ENCODE measurements around the gene FRMD4B.
A peak's percentile ranks its signal among the peaks of the same experiment; 100 is the strongest.

The FRMD4B gene

DNA sequence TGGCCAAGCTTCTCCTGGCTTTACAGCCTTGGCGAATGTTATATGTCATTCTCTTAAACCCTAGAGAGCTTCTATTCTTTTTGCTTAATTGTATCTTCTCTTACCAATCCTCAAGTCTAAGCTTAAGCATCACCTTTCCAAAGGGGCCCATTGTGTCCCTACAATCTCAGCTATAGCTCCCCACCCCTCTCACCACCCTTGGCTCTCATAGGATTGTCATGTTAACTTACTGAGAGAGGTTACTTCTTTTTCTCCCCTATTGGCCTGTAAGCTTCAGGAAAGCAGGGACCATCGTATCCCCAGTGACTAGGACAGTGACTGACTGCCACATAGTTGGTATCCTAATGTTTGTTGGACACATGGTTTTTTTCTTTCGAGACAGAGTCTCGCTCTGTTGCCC is 220.1 kb downstream of the FRMD4B start:
- no peak for DNase-seq

GRCh38 chr3:69164296-69164695 is 221.6 kb downstream of the FRMD4B start:
- no peak for DNase-seq

GRCh38 chr3:69162308-69162980 is 223.4 kb downstream of the FRMD4B start:
- DNase-seq: no peak

GRCh38 chr3:69161587-69162307 is 224.1 kb downstream of the FRMD4B start:
- DNase-seq: peak; percentile 74 to 90

DNA sequence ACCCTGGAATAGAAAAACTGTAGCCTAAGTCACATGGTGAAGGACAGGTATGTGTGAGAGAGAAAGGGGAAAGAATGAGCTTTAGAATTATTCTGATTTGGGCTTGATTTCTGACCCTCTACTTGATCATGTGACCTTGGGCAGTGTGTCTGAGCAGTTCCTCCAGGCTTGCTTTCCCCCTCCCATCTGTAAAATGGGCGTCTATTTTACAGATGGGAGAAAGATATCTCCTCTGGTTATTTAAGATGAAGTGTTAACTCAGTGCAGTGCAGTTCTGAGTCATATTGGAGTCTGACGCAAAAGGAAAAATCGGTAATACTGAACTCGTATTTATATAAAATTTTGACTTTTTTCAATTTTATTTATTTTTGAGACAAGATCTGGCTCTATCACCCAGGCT is 225.4 kb downstream of the FRMD4B start:
- DNase-seq: no peak

DNA sequence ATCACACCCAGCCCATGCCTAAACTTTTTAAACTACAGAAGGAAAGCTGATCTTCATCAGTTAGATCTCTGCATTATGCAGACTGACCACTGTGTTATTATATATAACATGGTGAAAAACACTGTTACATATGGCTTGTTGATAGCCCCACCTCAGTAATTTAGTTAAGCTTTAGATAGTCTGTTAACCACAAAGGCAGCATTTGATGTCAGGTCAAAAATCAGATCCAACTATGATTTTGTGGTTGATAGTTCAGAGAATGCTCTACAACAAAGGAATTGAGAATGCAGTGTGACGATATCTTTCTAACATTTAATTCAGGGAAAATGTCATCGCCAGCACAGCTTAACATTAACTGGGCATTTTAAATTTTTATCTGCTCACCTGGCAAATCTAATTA is 225.8 kb downstream of the FRMD4B start:
- no peak for DNase-seq

GRCh38 chr3:69149586-69149985 is 236.3 kb downstream of the FRMD4B start:
- DNase-seq: no peak

GRCh38 chr3:69145688-69146087 is 240.2 kb downstream of the FRMD4B start:
- DNase-seq: no peak

DNA sequence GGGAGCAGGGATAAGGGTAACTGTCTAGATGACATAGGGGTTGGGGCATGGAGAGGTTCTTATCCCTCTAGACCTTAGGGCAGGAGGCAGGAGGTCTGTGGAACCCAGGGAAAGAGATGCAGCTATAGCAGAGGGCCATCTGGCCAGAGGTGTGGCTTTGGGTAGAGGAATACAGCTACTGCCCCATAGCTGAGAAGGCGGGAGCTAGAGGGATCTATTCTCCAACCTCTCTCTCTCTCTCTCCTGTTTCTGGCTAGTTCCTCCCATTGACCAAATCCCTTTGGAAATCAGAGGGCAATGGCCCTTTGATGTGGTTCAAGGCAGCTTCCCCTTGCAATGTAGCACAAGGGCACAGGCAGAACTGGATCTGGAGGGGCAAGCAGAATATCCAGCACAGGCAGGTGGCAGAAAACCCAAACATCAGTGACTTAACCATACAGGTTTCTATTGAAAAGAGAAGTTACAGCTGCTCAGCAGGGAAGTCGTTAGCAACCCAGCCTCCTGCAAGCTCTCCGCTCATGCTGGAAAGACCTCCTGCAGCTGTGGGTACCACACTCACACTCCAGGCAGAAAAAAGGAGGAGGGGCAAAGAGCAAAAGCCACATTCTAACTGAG is 241.2 kb downstream of the FRMD4B start:
- peak; percentile 33 to 49 for DNase-seq

GRCh38 chr3:69143612-69144011 is 242.3 kb downstream of the FRMD4B start:
- DNase-seq: no peak

DNA sequence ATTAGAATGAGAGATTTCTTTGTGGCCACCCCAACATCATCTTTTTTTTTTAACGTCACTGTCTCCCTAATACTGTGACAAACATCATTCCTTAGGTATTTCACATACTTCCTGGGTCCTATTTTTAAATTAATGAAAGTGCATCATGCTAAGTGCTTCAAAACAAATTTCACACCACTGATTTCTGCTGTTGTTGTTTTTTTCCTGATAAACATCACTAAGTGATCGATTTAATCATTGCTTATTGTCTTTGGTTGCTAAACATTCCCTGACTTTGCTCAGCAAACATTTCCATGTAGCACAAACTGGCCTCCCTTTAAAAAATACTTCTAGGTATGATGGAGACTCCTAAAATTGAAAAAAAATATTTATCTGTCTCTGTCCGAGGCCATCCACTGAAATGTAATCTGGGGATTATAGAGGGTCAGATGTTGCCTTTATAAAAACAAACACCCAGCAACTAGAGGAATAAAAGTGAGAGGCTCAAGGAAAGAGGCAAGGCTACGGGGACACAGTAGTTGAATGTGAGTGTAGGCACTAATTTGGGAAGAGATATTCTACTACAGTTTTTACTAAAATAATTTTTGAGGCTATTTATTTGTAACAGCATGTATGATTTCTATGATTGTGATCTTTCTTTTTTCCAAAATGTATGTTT is 243.0 kb downstream of the FRMD4B start:
- DNase-seq: no peak

DNA sequence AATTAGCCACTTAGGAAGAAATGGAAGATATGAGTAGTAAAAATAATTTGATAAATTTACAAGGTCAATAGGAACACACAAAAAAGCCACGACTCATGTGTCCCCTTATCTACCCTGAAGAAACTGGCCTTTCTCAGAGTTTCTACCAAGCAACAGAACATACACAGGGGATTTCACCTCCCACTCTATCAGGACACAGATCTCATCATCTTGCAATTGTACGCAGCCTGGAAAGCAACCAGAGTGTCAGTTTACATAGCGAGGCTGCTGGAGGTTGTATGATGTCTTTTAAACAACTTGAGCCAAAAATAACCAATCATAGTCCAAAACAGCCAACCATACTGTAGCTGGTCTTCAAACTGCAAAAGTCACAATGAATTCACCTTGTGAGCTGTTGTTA is 243.8 kb downstream of the FRMD4B start:
- DNase-seq: no peak

GRCh38 chr3:69141313-69141712 is 244.6 kb downstream of the FRMD4B start:
- DNase-seq: no peak

DNA sequence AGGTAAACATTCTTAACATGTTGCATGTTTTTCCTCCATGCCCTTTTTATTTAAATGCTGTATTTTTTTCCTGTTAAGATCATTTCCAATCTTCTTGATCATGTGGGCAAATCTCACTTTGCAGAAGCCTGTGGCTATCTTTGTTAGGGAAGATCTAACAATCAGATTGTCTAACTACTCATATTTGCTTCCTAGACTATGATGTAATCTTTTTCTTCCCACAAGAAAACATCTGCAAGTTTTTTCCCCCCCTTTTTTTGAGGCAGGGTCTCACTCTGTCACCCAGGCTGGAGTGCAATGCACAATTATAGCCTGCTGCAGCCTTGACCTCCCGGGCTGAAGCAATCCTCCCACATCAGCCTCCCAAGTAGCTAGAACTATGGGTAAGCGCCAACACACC is 248.5 kb downstream of the FRMD4B start:
- DNase-seq: no peak

DNA sequence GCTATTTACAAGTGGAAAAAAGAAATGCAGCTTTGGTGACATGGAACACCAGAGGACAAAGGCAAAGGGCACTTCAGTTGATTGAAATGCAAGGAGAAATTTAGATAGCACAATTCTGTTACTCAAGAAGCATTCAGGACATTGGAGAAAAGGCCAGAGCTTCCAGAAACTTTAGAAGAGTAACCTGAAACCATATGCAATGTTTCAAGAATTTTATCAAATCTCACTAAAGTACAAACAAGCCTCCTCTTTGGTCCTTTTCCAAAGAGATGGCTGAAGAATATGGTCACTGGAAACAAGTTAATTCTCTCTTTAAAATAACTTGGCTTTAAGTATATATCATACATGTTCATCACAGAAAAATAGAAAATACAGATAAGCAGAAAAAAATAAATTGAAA is 248.9 kb downstream of the FRMD4B start:
- DNase-seq: no peak

DNA sequence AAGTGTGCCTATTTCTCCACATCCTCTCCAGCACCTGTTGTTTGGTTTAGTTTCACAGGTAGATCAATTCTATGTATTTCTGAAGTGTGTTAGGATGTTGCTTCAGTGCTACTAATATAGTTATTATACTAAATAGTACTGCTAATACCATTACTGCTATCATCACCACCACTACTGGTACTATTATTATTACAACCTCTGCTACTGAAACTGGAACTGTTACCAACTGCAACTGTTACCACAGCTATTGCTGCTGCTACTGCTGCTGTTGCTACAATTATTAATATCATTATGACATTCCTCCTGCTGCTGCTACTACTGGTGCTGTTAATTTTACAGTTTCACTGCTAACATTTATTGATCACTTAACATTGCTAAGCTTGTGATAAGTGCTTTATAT is 255.2 kb downstream of the FRMD4B start:
- DNase-seq: no peak

DNA sequence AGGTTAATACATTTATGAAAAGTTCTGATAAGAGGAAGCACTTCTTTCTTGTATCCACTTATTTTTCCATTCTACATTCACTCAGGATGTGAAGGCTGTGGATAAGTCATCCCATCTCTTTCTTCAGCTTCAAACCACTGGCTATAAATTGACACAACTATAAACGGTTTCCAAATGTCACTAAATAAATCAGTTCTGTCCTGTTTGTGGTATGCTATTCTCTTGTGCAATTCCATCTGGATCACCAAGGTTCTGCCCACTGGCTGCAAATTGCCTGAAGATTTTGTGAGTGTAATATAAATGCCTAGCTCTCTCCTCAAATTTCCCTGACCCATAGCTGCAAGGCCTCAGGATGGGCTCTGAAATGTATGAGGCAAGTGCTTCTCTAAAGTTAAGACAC is 256.4 kb downstream of the FRMD4B start:
- DNase-seq: no peak

DNA sequence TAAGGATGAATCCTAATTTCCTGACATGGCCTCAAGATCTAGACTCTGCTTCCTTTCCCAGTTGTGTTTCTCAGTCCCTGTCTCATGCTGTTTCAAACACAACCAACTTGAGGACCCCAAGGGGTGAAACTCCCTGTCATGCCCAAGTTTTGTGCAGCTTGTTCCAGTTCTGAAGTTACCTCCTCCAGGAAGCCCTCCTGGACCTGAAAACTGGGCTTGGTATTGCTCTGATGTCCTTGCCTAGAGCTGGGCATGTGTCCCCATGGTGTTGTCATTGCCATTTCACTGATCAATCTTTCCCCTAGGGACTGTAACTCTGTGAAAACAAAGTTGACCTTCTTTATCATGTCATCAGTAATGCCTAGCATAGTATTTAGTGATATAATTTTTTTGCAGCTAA is 257.4 kb downstream of the FRMD4B start:
- DNase-seq: no peak

DNA sequence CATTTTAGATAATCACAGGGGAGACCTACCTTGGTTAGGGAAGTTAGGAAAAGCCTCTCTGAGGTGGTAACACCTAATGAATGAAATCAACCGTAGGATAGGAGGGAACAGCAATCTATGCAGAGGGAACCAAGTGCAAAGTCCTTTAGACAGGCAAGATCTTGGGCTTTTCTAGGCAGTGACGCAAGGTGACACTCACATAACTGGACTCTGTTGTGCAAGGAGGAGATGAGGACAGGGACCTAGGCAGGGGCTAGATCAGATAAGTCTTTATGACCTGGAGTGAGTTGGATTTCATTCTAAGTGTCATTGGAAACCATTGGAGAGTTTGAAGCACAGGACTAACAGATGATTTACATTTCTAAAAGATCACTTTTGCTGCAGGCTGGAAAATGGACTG is 258.9 kb downstream of the FRMD4B start:
- no peak for DNase-seq

GRCh38 chr3:69126216-69126615 is 259.7 kb downstream of the FRMD4B start:
- no peak for DNase-seq

DNA sequence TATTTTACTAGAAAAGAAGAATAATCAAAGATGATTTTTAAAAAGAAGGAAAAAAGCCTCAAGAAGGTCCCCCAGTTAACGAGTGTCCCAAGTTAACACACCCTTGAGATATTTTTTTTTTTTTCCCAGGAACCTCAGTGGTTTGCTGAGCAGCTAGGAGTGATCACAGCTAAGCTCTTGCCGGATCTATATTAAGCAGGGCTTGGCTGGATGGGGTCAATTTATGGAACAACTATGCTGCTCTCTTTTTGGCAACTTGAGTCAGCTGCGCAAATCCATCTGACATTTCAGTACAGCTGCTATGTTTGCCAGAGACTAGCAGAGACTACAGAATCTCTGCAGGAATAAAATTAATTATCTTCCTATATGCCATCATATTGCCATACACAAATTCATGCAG is 263.5 kb downstream of the FRMD4B start, which contains the start of gene LMOD3:
LMOD3 (minus strand) TSS at position 193 of the 400 bp plus-strand sequence. CDS start 209 bp downstream, outside the sequence.
- DNase-seq: no peak

GRCh38 chr3:69121950-69122349 is 263.9 kb downstream of the FRMD4B start:
- DNase-seq: no peak

- DNase-seq: no peak
Measured at GRCh38 chr3:69121513-69121912, 264.4 kb downstream of the FRMD4B start.
